ENCODE results near the gene IL1RL1. TPM values are rescaled to one million over a fixed set of nuclear protein-coding genes. Genes with fewer than 3 reads are reported as not detected.

Gene IL1RL1
- total RNA-seq, 1 experiment from 2014 or later, result not detected

GRCh38 chr2:102367331-102367971 lies 56.1 kb downstream of the IL1RL1 start:
- DNase-seq (ENCODE audit: low spot score), result no peak

DNA sequence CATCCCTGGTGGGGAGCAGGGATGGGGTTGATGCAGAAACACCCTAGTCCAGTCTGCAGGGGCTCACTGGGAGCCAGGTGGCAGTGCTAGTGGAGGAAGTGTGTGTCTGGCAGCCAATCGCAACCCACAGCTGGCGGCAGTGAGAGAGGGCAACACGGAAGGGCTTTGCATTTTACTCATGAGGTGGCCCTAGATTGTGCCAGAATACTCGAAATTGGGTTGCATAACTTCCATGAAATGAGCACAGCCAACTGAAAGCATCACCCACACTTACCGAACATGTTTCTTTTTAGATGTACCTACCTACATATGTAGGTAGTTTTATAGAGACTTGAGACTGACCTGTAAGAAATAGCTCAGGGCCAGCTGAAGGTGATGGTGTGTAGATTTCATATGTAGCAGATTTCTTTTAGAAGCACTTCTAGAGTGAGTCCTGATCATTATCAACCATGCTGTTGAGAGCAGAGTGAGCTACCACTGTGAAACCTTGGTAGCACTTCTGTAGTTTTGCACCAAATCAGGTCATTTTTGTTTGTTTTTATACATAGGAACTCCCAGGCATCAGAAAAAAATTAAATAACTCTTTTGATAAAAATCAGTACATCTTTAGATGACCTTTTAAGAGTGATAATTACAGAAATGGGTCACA lies 57.2 kb downstream of the IL1RL1 start:
- DNase-seq (ENCODE audit: low spot score), result no peak

GRCh38 chr2:102369866-102370265 lies 58.5 kb downstream of the IL1RL1 start:
- no peak for DNase-seq (ENCODE audit: low spot score)

DNA sequence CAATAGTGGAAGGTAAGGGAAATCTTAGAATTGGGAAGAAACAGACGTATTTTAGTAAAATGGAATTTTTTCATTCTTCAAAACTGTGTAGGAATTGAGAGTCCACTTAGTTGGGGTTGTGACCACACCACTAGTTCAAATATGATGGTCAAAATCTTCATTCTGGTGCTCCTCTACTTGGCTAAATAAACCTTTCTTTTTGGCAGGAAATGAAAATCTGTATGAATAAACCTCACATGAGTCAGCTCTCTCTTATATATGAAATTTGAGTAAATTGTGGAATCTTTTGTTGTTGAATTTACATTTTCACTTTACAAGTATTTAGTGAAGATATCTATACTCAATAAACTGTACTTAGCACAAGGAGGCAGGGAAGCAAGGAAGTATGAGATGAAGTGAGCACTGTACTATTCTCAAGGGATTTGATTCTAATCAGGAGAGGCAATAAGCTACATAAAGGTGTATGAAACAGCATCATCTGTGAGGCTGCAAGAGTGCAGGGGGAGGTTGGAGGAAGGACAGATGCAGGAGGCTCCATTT lies 64.8 kb downstream of the IL1RL1 start:
- DNase-seq (ENCODE audit: low spot score), result no peak

GRCh38 chr2:102383722-102384121 lies 72.4 kb downstream of the IL1RL1 start:
- no peak for DNase-seq (ENCODE audit: low spot score)

DNA sequence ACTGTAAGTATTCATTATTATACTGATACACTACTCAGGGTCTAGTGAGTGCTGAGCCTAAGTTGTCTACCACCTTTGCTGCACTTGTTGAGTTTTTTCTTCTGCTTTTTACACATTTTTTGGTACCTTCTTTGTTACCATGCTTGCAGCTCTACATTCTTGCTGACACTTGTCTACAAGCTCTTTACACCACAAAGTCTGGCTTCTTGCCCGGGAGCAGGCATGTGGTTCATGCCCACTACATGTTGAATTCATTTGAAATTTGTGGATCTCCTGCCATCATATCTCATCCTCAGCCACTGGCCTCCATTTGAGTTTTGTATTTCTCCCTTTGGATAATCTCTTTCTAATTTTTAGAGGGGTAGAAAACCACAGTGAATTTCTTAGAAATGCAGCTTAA lies 74.2 kb downstream of the IL1RL1 start:
- no peak for DNase-seq (ENCODE audit: low spot score)

GRCh38 chr2:102386004-102386403 lies 74.6 kb downstream of the IL1RL1 start:
- no peak for DNase-seq (ENCODE audit: low spot score)

DNA sequence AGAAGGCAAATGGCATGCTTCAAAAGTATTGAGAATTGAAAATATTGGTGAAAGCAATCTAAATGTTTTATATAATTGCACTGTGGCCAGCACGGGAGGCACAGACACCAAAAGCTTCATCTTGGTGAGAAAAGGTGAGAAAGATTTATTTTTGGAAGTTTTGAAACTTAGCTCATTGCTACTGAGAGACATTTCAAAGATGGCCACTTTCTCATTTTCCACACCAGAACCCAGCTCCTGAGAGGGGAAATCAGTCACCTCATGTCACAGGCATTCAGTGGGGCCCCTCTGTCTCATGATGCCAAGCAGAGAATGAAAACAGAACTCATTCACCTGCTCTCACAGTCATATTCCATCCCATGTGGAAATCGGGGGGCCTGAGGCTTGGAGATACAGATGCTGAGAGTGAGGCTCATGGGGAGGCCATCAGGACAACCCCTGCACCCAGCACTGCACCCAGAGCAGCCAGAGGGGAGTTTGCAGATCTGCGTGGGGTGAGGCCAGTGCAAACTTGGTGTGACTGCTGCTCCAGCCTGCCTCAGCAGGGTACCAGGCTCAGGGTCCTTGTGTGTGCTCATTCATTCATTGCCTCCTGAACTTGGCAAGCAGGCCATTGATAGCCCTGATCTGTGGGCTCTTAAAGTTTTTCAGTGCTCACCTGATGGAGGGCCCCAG lies 75.6 kb downstream of the IL1RL1 start:
- DNase-seq (ENCODE audit: low spot score), result no peak

GRCh38 chr2:102387763-102388546 lies 76.6 kb downstream of the IL1RL1 start:
- no peak for DNase-seq (ENCODE audit: low spot score)

DNA sequence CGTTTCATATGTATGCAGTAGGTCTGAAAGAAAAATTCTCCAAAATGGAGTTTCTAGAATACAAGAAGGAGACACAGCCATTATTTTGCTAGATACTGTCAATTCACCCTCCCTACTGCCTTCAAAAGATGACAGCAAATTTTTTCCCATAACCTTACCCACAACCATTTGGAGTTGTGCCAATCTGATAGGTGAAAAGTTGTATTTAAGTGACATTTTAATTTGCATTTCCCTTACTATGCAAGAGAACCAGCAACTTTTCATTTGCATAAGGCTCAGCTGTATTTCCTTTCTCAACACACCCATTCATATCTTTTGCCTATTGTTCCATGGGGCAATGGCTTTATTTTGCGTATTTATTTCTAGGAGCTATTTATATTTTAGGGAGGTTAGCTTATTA lies 80.2 kb downstream of the IL1RL1 start:
- peak; percentile 34 for DNase-seq (ENCODE audit: low spot score)

DNA sequence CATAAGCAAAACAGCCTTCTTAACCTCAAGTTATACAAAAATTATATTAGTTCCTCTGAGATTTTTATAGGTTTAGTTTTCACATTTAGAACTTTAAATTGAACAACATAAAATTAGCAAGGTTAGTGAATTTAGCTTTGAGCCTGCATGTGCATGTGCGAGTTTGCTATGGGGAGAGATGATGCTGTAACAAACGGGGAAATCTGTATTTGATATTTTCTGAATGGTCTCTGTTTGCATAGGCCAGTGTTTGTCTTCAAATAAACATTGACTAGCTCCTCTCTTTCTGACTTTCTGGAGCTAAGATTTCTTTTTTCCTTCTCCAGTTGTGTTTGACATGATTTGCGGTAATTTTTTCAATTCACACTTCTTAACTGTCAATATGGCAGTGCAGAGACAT lies 80.7 kb downstream of the IL1RL1 start:
- DNase-seq (ENCODE audit: low spot score), result no peak

DNA sequence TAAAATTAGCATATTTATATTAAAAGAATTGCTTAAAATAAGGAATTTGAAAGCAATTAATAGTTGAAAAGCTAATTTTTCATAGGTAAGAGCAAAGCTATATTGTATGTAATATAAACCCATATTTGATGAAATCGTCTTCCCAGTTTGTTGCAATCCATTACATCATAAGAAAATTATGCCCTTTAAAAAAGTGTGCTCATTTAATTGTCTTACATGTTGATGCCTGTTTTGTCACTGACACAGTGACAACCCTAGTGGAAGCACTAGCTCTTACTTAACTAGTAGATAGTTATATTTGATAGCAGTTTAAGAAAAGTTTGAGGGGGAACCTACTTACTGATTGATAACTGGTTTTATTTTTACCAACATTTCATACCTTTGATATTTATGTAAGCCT lies 81.6 kb downstream of the IL1RL1 start:
- DNase-seq (ENCODE audit: low spot score), result no peak

- no peak for DNase-seq (ENCODE audit: low spot score)
Observed at GRCh38 chr2:102396012-102396411, 84.6 kb downstream of the IL1RL1 start.

DNA sequence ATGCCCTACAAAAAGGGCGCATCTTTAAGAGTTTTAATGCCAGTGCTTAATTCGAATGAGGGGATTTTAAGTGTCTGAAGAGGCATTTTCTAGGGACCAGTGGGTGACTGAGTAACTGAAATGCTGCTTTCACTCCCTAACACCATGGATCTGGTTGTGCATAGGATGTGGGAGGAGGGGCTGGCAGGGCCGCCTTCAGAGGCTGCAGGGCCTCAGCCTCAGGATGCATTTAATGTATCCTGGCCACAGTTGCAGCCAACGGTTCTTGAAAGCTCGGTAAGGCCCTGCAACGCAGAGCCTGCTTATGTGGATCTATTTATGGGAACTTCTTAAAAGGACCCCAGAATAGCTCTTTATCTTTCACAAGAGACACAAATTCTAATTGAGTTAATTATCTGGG lies 85.8 kb downstream of the IL1RL1 start:
- no peak for DNase-seq (ENCODE audit: low spot score)

- DNase-seq (ENCODE audit: low spot score), result peak; percentile 13
Observed at GRCh38 chr2:102399499-102400141, 88.3 kb downstream of the IL1RL1 start.

GRCh38 chr2:102401456-102401855 lies 90.1 kb downstream of the IL1RL1 start:
- no peak for DNase-seq (ENCODE audit: low spot score)

Other genes starting within 250 kb of the IL1RL1 start
- gene IL1R1, start 168.8 kb upstream of the IL1RL1 start, total RNA-seq (2014; rRNA removed; shearing (Covaris generic)), result 0.31 and 0.61 TPM in 2 replicates
- gene IL1RL2, start 124.5 kb upstream of the IL1RL1 start, total RNA-seq (2014; rRNA removed; shearing (Covaris generic)), result 2.4 and 3.8 TPM in 2 replicates
- 0.05 TPM in 1 of 2 replicates, not detected in the other for gene IL18R1, start 44.2 kb downstream of the IL1RL1 start, total RNA-seq (2014; rRNA removed; shearing (Covaris generic))
- not detected in 2 replicates for gene IL18RAP, start 111.6 kb downstream of the IL1RL1 start, total RNA-seq (2014; rRNA removed; shearing (Covaris generic))
- gene SLC9A4, start 161.7 kb downstream of the IL1RL1 start, total RNA-seq (2014; rRNA removed; shearing (Covaris generic)), result not detected in 2 replicates